VCaP (cell line): ENCODE results near the gene DLL1.

Experiments
- H3K27ac ChIP-seq: fragments of 450-650 bp; 2 replicates; pipeline ENCODE4 v1.5.1; 2017
- TF ChIP-seq, protein P1 (sequence below): fragments of 450-650 bp; conservative IDR thresholded peaks from 2 replicates; pipeline ENCODE4 v1.5.1; 2017; ENCODE audit warnings: mild to moderate bottlenecking, moderate library complexity

Gene DLL1

DNA sequence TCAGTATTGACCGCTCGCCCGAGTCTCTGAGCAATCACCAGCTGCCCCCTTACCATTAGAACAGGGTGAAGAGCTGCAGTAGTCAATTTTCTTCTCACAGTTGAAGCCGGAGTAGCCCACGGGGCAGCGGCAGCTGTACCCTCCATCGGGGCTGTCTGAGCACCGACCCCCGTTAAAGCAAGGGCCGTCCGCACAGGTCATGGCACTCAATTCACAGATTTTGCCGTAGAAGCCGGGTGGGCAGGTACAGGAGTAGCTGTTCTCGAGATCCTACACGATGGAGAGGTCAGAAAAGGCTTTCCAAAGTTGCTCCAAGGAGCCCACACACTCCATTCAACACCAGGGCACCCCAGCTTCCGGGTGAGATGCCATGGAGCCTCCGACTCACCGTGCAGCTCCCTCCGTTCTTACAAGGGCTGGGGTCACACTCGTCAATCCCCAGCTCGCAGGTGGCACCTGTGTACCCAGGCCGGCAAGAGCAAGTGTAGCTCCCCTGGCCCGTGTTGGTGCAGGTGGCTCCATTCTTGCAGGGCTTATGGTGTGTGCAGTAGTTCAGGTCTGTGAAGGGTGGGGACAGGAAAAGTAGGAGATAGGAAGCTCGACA lies 5.9 kb downstream of the DLL1 start:
- TF ChIP-seq, protein P1, sequence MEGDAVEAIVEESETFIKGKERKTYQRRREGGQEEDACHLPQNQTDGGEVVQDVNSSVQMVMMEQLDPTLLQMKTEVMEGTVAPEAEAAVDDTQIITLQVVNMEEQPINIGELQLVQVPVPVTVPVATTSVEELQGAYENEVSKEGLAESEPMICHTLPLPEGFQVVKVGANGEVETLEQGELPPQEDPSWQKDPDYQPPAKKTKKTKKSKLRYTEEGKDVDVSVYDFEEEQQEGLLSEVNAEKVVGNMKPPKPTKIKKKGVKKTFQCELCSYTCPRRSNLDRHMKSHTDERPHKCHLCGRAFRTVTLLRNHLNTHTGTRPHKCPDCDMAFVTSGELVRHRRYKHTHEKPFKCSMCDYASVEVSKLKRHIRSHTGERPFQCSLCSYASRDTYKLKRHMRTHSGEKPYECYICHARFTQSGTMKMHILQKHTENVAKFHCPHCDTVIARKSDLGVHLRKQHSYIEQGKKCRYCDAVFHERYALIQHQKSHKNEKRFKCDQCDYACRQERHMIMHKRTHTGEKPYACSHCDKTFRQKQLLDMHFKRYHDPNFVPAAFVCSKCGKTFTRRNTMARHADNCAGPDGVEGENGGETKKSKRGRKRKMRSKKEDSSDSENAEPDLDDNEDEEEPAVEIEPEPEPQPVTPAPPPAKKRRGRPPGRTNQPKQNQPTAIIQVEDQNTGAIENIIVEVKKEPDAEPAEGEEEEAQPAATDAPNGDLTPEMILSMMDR: no peak
- H3K27ac ChIP-seq: no peak overlapping the region

DNA sequence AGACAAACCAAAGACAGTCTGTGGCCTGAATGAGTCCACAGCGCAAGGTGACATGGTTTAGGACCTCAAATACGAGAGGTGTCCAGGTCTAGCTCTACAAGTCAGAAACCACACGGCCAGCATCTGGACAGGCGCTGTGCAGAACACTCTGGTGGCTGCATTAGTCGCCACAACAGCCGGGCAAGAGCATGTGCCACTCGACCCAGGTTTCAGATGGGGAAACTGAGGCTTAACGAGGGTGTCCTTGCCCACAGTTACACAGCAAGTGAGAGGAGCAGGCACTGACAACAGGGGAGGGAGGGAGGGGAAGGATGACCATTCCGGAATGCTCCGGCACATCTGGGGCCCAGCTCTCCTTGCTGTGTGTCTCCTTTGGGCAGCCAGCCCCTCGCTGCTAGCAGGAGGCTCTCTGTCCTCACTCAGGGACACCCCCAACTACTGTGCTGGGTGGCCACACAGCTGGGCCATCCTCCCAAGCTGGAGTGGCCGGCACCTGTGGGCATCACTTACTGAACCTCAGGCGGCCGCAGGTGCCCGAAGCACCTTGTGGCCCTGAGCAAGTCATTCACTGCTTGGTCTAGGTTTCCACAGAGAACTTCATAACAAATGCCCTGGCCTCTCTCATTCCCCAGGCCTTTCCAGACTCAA lies 6.6 kb downstream of the DLL1 start:
- TF ChIP-seq, protein P1: no peak
- H3K27ac ChIP-seq: no peak overlapping the region

DNA sequence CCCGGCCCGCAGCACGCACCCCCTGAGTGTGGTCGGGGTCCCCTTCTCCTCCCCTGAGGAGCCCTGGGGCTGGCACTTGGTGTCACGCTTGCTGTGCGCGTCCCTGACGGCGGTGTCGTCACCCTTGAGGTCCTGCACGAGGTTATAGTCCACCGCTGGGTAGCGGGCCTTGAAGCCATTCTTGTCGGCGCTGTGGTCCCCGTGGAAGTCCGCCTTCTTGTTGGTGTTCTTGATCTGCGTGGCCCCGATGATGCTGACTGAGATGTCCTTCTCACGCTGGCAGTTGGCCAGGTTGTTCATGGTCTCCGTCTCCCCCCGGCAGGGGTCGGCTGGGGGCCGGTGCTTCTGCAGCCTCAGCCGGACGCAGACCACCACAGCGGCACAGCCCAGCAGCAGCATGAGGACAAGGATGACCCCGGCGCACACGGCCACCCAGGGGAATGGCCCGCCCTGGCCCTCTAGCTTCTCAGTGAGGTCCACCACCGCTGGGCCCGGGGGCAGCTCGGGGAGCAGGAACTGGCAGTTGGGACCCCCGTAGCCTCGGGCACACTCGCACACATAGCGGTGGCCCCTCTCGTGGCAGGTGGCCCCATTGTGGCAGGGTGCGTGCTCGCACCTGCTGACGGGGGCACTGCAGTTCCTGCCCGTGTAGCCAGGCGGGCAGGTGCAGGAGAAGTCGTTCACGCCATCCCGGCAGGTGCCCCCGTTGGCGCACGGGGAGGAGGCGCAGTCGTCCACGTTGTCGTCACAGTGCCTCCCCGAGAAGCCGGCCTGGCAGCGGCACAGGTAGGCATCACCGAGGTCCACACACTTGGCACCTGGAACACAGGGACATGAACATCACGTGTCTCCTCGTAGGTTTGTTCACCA lies 7.4 kb downstream of the DLL1 start:
- TF ChIP-seq, protein P1: no peak

DNA sequence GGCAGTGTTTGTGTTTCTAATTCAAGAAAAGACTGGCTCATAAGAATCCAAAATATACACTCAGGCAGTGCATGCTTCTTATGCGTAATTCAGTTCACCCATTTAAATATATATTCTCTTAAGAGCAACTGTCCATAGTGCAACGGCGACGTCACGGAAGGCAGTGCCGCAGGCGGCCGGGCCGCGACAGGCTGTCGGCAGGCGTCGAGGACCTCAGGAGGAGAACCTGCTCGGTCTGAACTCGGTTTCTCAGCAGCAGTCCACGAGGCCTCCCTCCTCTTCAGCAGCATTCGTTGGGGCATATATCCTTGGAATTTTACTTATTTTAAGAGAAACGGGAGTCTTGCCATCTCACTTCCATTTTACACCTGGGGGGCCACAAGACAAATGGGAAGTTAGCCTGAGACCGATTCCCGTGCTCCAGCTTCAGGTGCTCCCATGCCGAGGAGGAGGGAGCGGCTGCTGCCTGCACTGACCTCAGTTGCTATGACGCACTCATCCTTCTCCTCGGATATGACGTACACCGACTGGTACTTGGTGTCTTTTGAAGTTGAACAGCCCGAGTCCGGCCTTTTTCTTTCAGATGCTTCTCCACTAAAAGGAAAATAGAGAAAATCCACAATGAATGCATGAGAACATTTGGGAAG lies 8.2 kb downstream of the DLL1 start:
- H3K27ac ChIP-seq: no peak overlapping the region
- TF ChIP-seq, protein P1: no peak

More for the DNA sequence above, 7.4 kb downstream of the DLL1 start:
- no peak overlapping the region for H3K27ac ChIP-seq

DNA sequence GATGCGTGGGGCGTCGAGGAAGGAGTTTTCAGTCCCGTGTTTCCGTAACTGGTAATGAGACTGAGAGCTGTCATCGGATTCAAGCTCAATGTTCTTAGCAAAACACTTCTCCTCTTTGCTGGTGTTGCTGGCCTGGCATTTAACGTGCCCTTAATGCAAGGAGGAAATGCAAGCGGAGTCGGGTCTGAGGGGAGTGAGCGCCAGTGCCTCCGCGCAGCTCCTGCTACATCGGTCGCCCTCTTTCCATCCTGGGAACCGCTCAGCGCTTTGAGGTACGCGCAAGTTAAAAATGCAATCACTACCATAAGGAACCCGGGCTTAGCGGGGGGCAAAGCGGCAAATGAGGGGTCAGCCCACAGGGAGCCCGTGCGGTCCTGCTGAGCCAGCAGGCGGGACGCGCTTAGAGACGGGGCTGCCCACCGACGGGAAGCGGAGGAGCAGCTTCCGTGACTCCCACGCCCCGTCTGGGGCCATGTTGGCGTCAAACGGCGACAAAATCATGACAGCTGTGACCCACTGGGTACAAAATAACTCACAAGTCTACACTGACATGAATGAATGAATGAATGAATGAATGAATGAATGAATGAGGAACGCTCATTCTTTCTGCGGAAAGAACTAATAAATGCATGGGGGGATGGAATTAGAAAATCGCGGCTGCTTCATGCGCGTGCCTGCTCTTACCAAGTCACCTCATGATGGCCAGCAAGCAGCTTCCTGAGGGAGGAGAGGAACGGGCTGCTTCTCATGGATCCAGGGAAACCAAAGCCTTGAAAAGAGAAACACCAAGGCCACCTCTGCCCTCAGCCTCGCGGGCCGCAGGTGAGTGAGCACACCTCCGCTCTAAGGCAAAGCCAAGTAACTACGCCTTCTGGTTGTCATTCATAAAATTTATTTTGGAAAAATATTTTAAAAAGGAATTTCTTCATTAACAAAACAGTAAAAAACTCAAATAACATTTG lies 9.3 kb downstream of the DLL1 start:
- no peak overlapping the region for H3K27ac ChIP-seq
- TF ChIP-seq, protein P1: no peak

DNA sequence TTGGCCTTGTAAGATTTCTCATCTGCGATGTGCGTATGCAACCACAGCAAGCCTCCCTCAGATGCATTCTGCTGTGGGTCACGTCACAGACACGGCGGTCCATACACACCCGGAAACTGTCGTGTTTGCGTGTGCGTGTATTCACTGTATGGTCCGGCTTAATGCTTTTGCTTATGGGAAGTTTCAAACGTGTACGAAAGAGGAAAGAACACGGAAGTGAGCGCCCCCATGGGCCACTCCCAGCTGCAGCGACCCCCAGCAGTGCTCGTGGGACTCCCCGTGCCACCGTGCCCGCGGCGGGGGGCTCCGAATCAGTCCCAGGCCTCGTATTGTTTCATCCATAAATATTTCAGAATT lies 10.2 kb downstream of the DLL1 start:
- TF ChIP-seq, protein P1: no peak
- no peak overlapping the region for H3K27ac ChIP-seq
